GM12878 (cell line): ENCODE data around the gene DCDC2.

Source experiments
- POLR2A ChIP-seq: IDR thresholded peaks from 2 replicates; pipeline ENCODE4 v1.6.1; 2011; ENCODE audit warnings: low read depth, mild to moderate bottlenecking, low read length
- POLR2AphosphoS5 ChIP-seq: IDR thresholded peaks from 2 replicates; pipeline ENCODE4 v1.6.1; 2011; ENCODE audit warnings: mild to moderate bottlenecking, low read length, inconsistent platforms
- TF ChIP-seq, protein P1 (sequence below), 3 experiments: IDR thresholded peaks in 2 of 3; conservative IDR thresholded peaks in 1 of 3; 2 replicates each; pipeline ENCODE4 v1.5.1; 2011; ENCODE audit warnings: low read depth in 3 of 3, low read length in 3 of 3, mild to moderate bottlenecking in 3 of 3, control low read depth in 2 of 3, moderate library complexity in 2 of 3, inconsistent platforms in 1 of 3, mixed read lengths in 1 of 3; ENCODE audit not compliant: control insufficient read depth in 2 of 3, insufficient read depth in 1 of 3; ENCODE audit errors: extremely low read depth in 1 of 3

DNA sequence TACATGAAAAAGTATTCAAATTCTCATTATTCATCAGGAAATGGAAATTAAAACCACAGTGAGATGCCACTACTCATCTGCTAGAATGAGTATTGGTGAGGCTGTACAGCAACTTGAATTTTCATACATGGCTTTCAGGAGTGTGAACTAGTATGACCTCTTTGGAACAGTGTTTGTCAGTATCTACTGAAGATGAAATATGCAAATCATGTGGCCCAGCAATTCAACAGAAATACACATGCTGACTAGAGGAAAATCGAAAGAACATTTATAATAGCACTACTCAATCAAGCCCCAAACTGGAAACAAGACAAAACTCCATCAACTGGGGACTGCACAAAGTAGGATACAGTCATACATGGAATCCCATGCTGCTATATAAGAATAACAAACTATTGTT, 102.2 kb downstream of the DCDC2 start:
- TF ChIP-seq, protein P1, sequence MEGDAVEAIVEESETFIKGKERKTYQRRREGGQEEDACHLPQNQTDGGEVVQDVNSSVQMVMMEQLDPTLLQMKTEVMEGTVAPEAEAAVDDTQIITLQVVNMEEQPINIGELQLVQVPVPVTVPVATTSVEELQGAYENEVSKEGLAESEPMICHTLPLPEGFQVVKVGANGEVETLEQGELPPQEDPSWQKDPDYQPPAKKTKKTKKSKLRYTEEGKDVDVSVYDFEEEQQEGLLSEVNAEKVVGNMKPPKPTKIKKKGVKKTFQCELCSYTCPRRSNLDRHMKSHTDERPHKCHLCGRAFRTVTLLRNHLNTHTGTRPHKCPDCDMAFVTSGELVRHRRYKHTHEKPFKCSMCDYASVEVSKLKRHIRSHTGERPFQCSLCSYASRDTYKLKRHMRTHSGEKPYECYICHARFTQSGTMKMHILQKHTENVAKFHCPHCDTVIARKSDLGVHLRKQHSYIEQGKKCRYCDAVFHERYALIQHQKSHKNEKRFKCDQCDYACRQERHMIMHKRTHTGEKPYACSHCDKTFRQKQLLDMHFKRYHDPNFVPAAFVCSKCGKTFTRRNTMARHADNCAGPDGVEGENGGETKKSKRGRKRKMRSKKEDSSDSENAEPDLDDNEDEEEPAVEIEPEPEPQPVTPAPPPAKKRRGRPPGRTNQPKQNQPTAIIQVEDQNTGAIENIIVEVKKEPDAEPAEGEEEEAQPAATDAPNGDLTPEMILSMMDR (IDR thresholded peaks at IDR 0.05 in 2 of 3, conservative IDR thresholded peaks at IDR 0.05 in 1 of 3; ENCODE audit: control insufficient read depth in 2 of 3, extremely low read depth in 1 of 3, insufficient read depth in 1 of 3, low read depth in 3 of 3, low read length in 3 of 3): no peak
- TF ChIP-seq POLR2AphosphoS5: no peak
- no peak for TF ChIP-seq POLR2A
